Bronchial epithelial cell (primary cell): ENCODE data around the gene ITSN2. TPM values are rescaled to one million over a fixed set of nuclear protein-coding genes. Genes with fewer than 3 reads are reported as not detected.

Experiments used
- DNase-seq: peaks from one replicate; pipeline ENCODE4 v3.0.0-alpha.2; 2010; ENCODE audit warnings: low read depth
- FAIRE-seq: peaks from 2 replicates; lab custom pipeline; 2011; peaks lifted over from hg19 to GRCh38; lab: Jason Lieb, UNC
- H3K27me3 ChIP-seq: 2 replicates; pipeline ENCODE4 v1.5.1; 2011; ENCODE audit warnings: low read length; ENCODE audit not compliant: control insufficient read depth, insufficient read depth
- H3K36me3 ChIP-seq: 2 replicates; pipeline ENCODE4 v1.5.1; 2011; ENCODE audit warnings: low read length; ENCODE audit not compliant: control insufficient read depth, insufficient read depth
- H3K4me3 ChIP-seq: 2 replicates; pipeline ENCODE4 v1.5.1; 2011; ENCODE audit warnings: mild to moderate bottlenecking, low read depth, low read length, control low read depth
- CTCF ChIP-seq: IDR thresholded peaks from 2 replicates; pipeline ENCODE4 v1.5.1; 2011; ENCODE audit warnings: mild to moderate bottlenecking, moderate library complexity, low read length, control low read depth, inconsistent platforms; ENCODE audit not compliant: insufficient read depth, severe bottlenecking
- total RNA-seq: library from RNA; depleted of rRNA; stranded (reverse); fragments of >200 nt; gene quantifications from 2 replicates; pipeline ENCODE4 v1.2.1, GENCODE V29; 2014

ITSN2 gene
- total RNA-seq, 1 donor from 2014 or later = 26.3 TPM

GRCh38 chr2:24402242-24403097 is 42.1 kb upstream of the ITSN2 start:
- DNase-seq = no peak
- no peak for TF ChIP-seq CTCF
- no peak overlapping the region for H3K4me3 ChIP-seq
- no peaks in the 10 kb centered on the region for H3K27me3 ChIP-seq
- FAIRE-seq = no peak
- H3K36me3 ChIP-seq = no peaks in the 10 kb centered on the region

DNA sequence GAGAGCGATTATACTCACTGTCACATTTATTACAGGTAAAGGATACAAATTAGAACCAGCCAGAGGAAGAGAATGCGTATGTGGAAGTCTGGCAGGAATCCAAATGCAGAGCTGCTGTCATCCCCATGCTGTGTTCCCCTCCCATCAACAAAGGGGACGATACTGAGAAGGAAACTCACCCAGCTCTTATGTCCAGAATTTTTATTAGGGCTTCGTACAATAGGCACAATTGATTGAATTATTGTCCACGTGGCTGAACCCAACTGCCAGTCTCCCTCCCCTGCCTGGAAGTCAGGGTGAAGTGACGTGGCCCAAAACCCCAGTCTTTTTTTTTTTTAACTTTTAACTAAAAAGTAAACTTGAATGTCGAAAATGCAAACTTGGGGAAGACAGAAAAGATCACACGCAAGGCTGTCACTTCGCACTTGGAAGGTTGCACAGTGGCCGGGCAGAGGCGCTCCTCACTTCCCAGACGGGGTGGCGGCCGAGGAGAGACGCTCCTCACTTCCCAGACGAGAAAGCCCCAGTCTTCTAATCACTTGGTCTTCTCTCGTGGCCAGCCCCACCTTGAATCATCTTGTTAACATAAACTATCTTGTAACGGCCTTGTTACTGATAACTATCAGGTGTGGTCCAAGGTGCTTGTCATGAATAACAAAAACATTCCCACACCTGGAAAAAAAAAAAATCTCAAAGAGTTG is 40.0 kb upstream of the ITSN2 start:
- FAIRE-seq (no peak), DNase-seq (no peak)
- Histone ChIP-seq H3K4me3 (no peak overlapping the region), H3K27me3 (no peaks in the 10 kb centered on the region), H3K36me3 (no peaks in the 10 kb centered on the region)
- no peak for TF ChIP-seq CTCF

DNA sequence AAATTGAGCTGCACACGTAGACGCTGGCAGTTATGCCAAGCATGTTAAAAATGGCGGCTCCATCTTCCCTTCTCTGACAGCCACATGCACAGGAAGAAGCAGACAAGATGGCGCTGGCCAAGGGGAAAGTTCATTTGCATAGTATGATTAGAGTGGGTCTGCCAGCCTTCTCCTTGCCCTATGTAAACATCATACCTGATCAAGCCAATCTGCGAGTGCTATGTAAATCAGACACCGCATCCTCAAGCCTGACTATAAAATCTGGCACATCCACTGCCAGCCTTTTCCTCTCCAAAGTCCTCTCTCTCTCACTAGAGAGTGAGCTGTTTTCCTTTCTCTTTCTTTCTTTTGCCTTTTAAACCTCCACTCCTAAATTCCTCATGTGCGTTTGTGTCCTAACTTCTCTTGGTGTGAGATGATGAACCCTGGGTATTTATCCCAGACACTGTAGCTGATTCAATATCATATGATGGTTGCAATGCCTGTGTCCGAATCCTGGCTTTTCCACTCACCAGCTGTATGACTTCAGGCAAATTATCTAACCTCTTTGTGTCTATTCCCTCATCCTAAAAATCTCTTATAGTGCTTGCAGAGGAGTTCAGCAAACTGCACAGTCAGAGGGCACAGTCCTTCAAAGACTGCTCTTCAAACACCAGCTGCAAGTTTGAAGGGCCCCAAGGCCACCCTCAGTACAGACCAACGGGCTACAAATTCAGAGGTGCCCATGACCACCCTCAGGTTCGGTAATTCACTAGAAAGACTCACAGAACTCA is 39.3 kb upstream of the ITSN2 start:
- Histone ChIP-seq H3K4me3 (no peak overlapping the region), H3K36me3 (no peaks in the 10 kb centered on the region), H3K27me3 (no peaks in the 10 kb centered on the region)
- DNase-seq (no peak), FAIRE-seq (no peak)
- no peak for TF ChIP-seq CTCF

- DNase-seq = no peak
- TF ChIP-seq CTCF = no peak
- Histone ChIP-seq H3K4me3 (no peak overlapping the region), H3K27me3 (no peaks in the 10 kb centered on the region), H3K36me3 (no peaks in the 10 kb centered on the region)
- no peak for FAIRE-seq
Observed at GRCh38 chr2:24394998-24395397, 34.7 kb upstream of the ITSN2 start.

GRCh38 chr2:24392542-24393059 is 32.3 kb upstream of the ITSN2 start:
- Histone ChIP-seq H3K36me3 (no peaks in the 10 kb centered on the region), H3K4me3 (no peak overlapping the region), H3K27me3 (no peaks in the 10 kb centered on the region)
- no peak for DNase-seq
- TF ChIP-seq CTCF = no peak
- no peak for FAIRE-seq
